Astrocyte of the spinal cord (primary cell): ENCODE results near the gene HTR4.
"Not testable (repeated sequence)": the region's sequence is repeated elsewhere in the genome, so short reads cannot be mapped to it uniquely, and the experiment has no call there.

Source experiments
- DNase-seq: peaks from one replicate; pipeline ENCODE4 v3.0.0; 2011; ENCODE audit warnings: low read depth, low spot score
- H3K4me3 ChIP-seq: 2 replicates; pipeline ENCODE4 v1.5.1; 2011; ENCODE audit warnings: low read depth, mild to moderate bottlenecking, low read length, moderate library complexity
- in situ Hi-C: cut with HindIII; loops from 2 replicates; pipeline ENCODE4 v1.10.0; 2017; ENCODE audit warnings: low sequenced_read_pairs
- TF ChIP-seq, protein P1 (sequence below): IDR thresholded peaks from 2 replicates; pipeline ENCODE4 v1.5.1; 2012; ENCODE audit warnings: low read depth, mild to moderate bottlenecking, low read length, inconsistent platforms

HTR4 gene

DNA sequence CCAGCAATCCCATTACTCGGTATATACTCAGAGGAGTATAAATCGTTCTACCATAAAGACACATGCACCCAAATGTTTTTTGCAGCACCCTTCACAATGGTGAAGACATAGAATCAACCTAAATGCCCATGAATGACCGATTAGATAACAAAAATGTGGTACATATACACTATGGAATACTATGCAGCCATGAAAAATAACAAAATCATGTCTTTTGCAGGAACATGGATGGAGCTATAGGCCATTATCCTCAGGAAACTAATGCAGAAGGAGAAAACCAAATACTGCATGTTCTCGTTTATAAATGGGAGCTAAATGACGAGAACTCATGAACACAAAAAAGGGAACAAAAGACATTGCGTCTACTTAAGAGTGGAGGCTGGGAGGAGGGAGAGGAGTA is 114.5 kb downstream of the HTR4 start:
- no peak for DNase-seq
- in situ Hi-C loops: no loop called here
- TF ChIP-seq, protein P1, sequence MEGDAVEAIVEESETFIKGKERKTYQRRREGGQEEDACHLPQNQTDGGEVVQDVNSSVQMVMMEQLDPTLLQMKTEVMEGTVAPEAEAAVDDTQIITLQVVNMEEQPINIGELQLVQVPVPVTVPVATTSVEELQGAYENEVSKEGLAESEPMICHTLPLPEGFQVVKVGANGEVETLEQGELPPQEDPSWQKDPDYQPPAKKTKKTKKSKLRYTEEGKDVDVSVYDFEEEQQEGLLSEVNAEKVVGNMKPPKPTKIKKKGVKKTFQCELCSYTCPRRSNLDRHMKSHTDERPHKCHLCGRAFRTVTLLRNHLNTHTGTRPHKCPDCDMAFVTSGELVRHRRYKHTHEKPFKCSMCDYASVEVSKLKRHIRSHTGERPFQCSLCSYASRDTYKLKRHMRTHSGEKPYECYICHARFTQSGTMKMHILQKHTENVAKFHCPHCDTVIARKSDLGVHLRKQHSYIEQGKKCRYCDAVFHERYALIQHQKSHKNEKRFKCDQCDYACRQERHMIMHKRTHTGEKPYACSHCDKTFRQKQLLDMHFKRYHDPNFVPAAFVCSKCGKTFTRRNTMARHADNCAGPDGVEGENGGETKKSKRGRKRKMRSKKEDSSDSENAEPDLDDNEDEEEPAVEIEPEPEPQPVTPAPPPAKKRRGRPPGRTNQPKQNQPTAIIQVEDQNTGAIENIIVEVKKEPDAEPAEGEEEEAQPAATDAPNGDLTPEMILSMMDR: no peak
- no peak overlapping the region for H3K4me3 ChIP-seq

DNA sequence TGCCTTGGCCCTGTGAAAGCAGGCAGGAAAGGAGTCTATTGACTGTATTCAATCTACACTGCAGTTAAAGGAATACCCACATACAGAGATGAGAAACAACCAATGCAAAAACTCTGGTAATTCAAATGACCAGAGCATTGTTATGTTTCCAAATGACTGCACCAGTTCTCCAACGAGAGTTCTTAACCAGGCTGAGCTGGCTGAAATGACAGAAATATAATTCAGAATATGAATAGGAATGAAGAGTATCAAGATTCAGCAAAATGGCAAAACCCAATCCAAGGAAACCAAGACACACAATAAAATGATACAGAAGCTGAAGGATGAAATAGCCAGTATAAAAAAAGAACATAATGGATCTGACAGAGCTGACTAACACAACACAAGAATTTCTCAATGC is 119.1 kb downstream of the HTR4 start:
- in situ Hi-C loops: no loop called here
- H3K4me3 ChIP-seq: no peak overlapping the region
- no peak for DNase-seq
- TF ChIP-seq, protein P1: no peak

DNA sequence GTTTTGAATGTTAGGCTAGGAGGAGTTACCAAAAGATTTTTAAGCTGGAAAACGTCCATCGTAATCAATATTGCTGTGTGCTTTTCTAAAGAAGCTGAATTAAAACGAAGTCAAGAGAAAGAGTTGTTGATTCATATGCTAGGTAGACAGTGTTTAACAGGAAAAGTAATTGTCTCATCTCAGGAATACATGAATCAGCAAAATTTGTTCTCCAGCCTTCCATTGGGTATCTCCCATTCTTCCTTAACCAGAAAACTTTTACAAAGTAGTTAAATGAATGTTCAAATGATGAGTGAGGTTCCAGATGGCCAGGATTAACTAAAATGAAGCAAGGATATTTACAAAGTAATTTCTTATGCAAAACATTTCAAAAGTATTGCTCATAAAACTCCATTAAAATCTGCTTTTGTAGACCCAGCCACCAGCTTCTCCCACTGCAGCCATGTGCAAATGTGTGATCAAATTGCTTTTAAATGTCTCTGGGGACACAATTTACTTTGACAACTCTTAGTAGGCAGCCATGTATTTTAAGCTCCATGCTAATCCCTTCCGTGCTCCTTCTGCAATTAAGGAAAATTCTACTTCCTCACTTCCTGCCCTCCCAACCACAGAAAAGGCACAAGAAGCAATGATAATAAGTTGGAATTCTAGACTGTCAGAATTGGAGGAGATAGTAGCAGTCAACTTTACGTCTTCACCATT is 121.2 kb downstream of the HTR4 start:
- DNase-seq: no peak
- in situ Hi-C loops: no loop called here
- no peak overlapping the region for H3K4me3 ChIP-seq
- TF ChIP-seq, protein P1: no peak

DNA sequence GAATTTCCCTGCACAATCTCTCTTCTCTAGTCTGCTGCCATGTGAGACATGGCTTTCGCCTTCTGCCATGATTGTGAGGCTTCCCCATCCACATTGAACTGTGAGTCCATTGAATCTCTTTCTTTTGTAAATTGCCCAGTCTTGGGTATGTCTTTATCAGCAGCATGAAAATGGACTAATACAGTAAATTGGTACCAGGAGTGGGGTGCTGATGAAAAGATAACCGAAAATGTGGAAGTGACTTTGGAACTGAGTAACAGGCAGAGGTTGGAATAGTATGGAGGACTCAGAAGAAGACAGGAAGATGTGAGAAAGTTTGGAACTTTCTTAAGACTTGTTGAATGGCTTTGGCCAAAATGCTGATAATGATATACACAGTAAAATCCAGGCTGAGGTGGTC is 124.9 kb downstream of the HTR4 start:
- DNase-seq, H3K4me3 ChIP-seq, in situ Hi-C loops: not testable (repeated sequence)

DNA sequence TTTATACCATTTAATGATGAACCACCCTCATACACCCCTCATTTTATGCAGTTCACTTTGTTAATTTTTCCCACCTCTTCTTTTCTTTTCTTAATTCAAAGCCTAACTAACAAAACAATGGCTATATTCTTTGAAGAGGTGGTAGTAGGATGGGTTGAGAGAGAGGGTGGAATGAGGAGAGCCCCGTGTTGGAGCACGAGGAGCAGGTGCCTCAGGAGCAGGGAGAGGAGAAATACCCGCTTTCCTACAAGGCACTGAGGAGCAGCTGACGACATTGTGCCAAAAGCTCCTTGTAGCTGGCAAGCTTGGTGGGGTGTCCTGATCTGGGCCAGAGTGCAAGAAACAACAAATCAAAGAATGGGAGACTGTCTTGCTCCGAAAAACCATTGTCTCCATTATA is 129.6 kb downstream of the HTR4 start:
- TF ChIP-seq, protein P1: no peak
- in situ Hi-C loops: no loop called here
- no peak for DNase-seq
- H3K4me3 ChIP-seq: no peak overlapping the region

DNA sequence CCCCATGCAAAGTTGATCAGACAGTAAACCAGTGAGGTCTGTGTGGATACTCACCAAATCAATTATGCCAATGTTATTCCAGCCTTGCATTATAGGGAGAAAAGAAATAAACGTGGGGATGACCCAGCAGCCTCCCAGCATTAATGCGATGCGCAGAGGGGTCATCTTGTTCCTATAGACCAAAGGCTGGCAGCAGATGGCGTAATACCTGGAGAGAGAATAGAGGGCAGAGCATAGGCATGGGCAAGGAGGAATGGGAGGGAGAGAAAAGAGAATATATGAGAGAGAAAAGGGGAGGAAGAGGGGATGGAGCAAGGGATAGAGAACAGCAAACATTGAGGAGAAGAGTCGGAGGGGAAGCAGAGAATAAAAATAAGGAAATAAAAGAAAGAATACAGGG is 131.2 kb downstream of the HTR4 start:
- no peak for DNase-seq
- in situ Hi-C loops: no loop called here
- no peak overlapping the region for H3K4me3 ChIP-seq
- TF ChIP-seq, protein P1: no peak

DNA sequence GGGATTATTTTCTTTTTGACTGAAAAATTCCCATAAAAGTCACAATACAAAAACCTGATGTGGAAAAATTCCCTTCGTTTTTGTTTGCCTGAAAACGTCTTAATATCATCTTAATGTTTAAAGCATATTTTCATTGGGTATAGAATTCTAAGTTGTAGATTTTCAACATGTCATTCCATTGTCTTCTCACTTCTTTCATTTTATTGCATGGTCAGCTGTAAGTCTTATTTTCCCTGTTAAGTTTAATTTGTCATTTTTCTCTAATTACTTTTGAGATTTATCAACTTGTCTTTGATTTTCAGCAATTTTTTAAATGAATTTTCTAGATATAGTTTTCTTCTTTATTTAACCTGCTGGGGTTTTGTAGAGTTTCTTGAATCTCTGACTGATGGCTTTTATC is 138.9 kb downstream of the HTR4 start:
- H3K4me3 ChIP-seq: no peak overlapping the region
- TF ChIP-seq, protein P1: no peak
- in situ Hi-C loops: no loop called here
- no peak for DNase-seq
